Esophagus muscularis mucosa (tissue), 4 donors: ENCODE results near the gene FZD2. TPM values are rescaled to one million over a fixed set of nuclear protein-coding genes. Genes with fewer than 3 reads are reported as not detected.

Experiments used
- DNase-seq: peaks from one replicate; pipeline ENCODE4 v3.0.0-alpha.2; 2017; ENCODE audit errors: extremely low spot score
- H3K27ac ChIP-seq, 4 donors: fragments of 200-600 bp; sonication (generic); replicated peaks in 1 of 4; 1 replicate in 3 of 4; 2 replicates in 1 of 4; pipeline ENCODE4 v1.5.1; 2016 to 2019; ENCODE audit warnings: mild to moderate bottlenecking in 1 of 4
- H3K27me3 ChIP-seq, 4 donors: fragments of 200-600 bp; sonication (generic); one replicate each; pipeline versions ENCODE4 v1.5.1 to v1.6.0; 2016 to 2019
- H3K36me3 ChIP-seq, 4 donors: fragments of 200-600 bp; sonication (generic); one replicate each; pipeline ENCODE4 v1.5.1; 2016 to 2019
- H3K4me1 ChIP-seq, 4 donors: fragments of 200-600 bp; sonication (generic); one replicate each; pipeline ENCODE4 v1.5.1; 2016 to 2019
- H3K4me3 ChIP-seq, 4 donors: fragments of 200-600 bp; sonication (generic); 1 replicate in 2 of 4; 2 replicates in 2 of 4; pipeline ENCODE4 v1.5.1; 2016 to 2019; ENCODE audit warnings: mild to moderate bottlenecking in 4 of 4, moderate library complexity in 1 of 4
- H3K9me3 ChIP-seq, 4 donors: fragments of 200-600 bp; sonication (generic); 1 replicate in 3 of 4; 2 replicates in 1 of 4; pipeline ENCODE4 v1.5.1; 2016 to 2019
- EP300 ChIP-seq: sonication (generic); formaldehyde crosslinking; IDR thresholded peaks from one replicate; pipeline ENCODE4 v1.6.1; 2017; ENCODE audit warnings: antibody characterized with exemption
- POLR2A ChIP-seq: fragments of 450-650 bp; IDR thresholded peaks from one replicate; pipeline ENCODE4 v1.6.1; 2017; ENCODE audit warnings: antibody characterized with exemption, moderate library complexity, mild to moderate bottlenecking, low read depth
- POLR2AphosphoS5 ChIP-seq, 2 donors: sonication (generic); formaldehyde crosslinking; IDR thresholded peaks; one replicate each; pipeline ENCODE4 v1.6.1; 2017; ENCODE audit warnings: antibody characterized with exemption in 2 of 2
- WGBS: methylation state at CpG from one replicate; pipeline ENCODE4 v1.1.5; 2018; 5-methylcytosine and 5-hydroxymethylcytosine counted together
- intact Hi-C: fragments of 100-400 bp; cut with DNase I; formaldehyde crosslinking; loops from one replicate; pipeline ENCODE4 v1.15.1; 2023
- total RNA-seq, 4 donors: library from RNA; depleted of rRNA; stranded (reverse); fragments of >200 nt; gene quantifications; one replicate each; pipeline versions ENCODE4 v1.1.0 to v1.2.1, GENCODE V29; 2016
- TF ChIP-seq, protein P1 (sequence below), 3 experiments: fragments of 200-600 bp in 2 of 3; fragments of 450-650 bp in 1 of 3; sonication (generic) in 2 of 3; IDR thresholded peaks; one replicate each; pipeline ENCODE4 v1.5.1; 2017 to 2019; ENCODE audit warnings: antibody characterized with exemption in 3 of 3, mild to moderate bottlenecking in 2 of 3, moderate library complexity in 1 of 3

The FZD2 gene
- total RNA-seq, 4 donors from 2014 or later, result 1.7 to 3.4 (median 1.9) TPM

- no peak for DNase-seq
- intact Hi-C loops, result no loop called here
- Histone ChIP-seq H3K9me3 (no peaks in the 10 kb centered on the region), H3K27me3 (peaks cover 0 to 48% (median 0%) of the 10 kb centered on the region in 4 donors), H3K27ac (peak overlapping the region in 2 of 4 donors; percentile 31 to 46), H3K4me3 (no peak overlapping the region), H3K4me1 (no peaks in the 10 kb centered on the region), H3K36me3 (no peaks in the 10 kb centered on the region)
- TF ChIP-seq POLR2A (no peak), POLR2AphosphoS5 (IDR thresholded peaks at IDR 0.05) (no peak), EP300 (no peak)
- TF ChIP-seq, protein P1, sequence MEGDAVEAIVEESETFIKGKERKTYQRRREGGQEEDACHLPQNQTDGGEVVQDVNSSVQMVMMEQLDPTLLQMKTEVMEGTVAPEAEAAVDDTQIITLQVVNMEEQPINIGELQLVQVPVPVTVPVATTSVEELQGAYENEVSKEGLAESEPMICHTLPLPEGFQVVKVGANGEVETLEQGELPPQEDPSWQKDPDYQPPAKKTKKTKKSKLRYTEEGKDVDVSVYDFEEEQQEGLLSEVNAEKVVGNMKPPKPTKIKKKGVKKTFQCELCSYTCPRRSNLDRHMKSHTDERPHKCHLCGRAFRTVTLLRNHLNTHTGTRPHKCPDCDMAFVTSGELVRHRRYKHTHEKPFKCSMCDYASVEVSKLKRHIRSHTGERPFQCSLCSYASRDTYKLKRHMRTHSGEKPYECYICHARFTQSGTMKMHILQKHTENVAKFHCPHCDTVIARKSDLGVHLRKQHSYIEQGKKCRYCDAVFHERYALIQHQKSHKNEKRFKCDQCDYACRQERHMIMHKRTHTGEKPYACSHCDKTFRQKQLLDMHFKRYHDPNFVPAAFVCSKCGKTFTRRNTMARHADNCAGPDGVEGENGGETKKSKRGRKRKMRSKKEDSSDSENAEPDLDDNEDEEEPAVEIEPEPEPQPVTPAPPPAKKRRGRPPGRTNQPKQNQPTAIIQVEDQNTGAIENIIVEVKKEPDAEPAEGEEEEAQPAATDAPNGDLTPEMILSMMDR (IDR thresholded peaks at IDR 0.05), result no peak
- WGBS, result 50% methylated on average over 4 of the region's 4 CpGs
Observed at GRCh38 chr17:44546671-44547606, 10.3 kb upstream of the FZD2 start.

GRCh38 chr17:44547625-44548267 lies 9.5 kb upstream of the FZD2 start:
- Histone ChIP-seq H3K9me3 (no peaks in the 10 kb centered on the region), H3K4me3 (no peak overlapping the region), H3K4me1 (no peaks in the 10 kb centered on the region), H3K36me3 (no peaks in the 10 kb centered on the region), H3K27me3 (peaks cover 0 to 40% (median 0%) of the 10 kb centered on the region in 4 donors), H3K27ac (peak overlapping the region in 2 of 4 donors; percentile 31 to 46)
- no peak for DNase-seq
- WGBS, result 79% methylated on average over 4 of the region's 4 CpGs
- intact Hi-C loops, result no loop called here
- no peak for TF ChIP-seq POLR2AphosphoS5 (IDR thresholded peaks at IDR 0.05)
- TF ChIP-seq, protein P1 (IDR thresholded peaks at IDR 0.05), result no peak
- TF ChIP-seq EP300, result no peak
- TF ChIP-seq POLR2A, result no peak

GRCh38 chr17:44548376-44549230 lies 8.7 kb upstream of the FZD2 start:
- no peak overlapping the region for H3K4me3 ChIP-seq
- no peaks in the 10 kb centered on the region for H3K9me3 ChIP-seq
- DNase-seq, result no peak
- TF ChIP-seq, protein P1 (IDR thresholded peaks at IDR 0.05), result no peak
- TF ChIP-seq POLR2A (no peak), EP300 (no peak), POLR2AphosphoS5 (IDR thresholded peaks at IDR 0.05) (no peak)
- no peaks in the 10 kb centered on the region for H3K4me1 ChIP-seq
- H3K27me3 ChIP-seq, result peaks cover 0 to 33% (median 0%) of the 10 kb centered on the region in 4 donors
- WGBS, result 79% methylated on average over 3 of the region's 3 CpGs
- intact Hi-C loops, result no loop called here
- H3K36me3 ChIP-seq, result no peaks in the 10 kb centered on the region
- H3K27ac ChIP-seq, result no peak overlapping the region

DNA sequence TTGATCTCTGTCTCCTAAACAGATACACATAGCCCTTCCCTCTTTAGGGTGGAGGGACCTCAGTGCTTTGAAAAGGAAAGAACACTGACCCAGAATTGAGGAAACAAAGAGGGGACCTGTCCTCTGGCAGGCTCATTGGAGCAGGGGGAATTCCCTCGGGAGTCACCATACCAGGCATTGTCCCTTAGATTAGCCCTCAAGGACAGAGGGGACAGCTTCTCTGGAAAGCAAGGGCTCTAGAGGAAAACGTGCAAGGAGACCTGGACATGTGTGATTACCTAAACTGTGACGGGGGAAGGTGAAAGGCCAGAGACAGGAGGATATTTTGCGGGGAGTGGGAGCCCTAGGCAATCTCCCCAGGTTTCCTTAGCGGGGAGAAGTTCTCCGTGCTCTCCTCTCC lies 7.6 kb upstream of the FZD2 start:
- 81% methylated on average over 6 of the region's 6 CpGs for WGBS
- TF ChIP-seq POLR2AphosphoS5 (IDR thresholded peaks at IDR 0.05) (no peak), POLR2A (no peak), EP300 (no peak)
- TF ChIP-seq, protein P1 (IDR thresholded peaks at IDR 0.05), result no peak

More for the DNA sequence above, 7.6 kb upstream of the FZD2 start:
- DNase-seq, result no peak
- Histone ChIP-seq H3K9me3 (no peaks in the 10 kb centered on the region), H3K4me3 (no peak overlapping the region), H3K27ac (no peak overlapping the region), H3K4me1 (no peaks in the 10 kb centered on the region), H3K36me3 (no peaks in the 10 kb centered on the region), H3K27me3 (peaks cover 0 to 23% (median 0%) of the 10 kb centered on the region in 4 donors)
- intact Hi-C loops, result no loop called here
